Activated CD4-positive, alpha-beta T cell treated with anti-CD3 and anti-CD28 coated beads, Interleukin-2, amount 50 U/mL, for 1 hour (primary cell): ENCODE measurements around the gene ITGB2.
"Not testable (repeated sequence)": the region's sequence is repeated elsewhere in the genome, so short reads cannot be mapped to it uniquely, and the experiment has no call there.

Experiments used
- DNase-seq: peaks from one replicate; pipeline ENCODE4 v3.0.0-alpha.2; 2020

Gene ITGB2

DNA sequence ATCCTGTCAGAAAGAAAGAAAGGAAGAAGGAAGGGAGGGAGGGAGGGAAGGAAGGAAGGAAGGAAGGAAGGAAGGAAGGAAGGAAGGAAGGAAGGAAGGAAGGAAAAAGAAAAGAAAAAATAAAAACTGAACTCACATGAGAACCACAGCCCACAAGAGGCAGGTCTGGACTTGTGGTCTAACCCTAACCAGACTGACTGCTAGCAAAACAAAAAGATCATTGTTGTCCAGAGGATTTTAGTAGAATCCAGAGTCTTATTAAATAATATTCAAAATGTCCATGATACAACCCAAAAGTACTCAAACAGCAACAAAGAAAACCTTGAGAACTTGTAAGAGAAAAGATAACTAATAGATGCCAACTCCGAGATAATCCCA, 4.7 kb upstream of the ITGB2 start:
- no peak for DNase-seq

DNA sequence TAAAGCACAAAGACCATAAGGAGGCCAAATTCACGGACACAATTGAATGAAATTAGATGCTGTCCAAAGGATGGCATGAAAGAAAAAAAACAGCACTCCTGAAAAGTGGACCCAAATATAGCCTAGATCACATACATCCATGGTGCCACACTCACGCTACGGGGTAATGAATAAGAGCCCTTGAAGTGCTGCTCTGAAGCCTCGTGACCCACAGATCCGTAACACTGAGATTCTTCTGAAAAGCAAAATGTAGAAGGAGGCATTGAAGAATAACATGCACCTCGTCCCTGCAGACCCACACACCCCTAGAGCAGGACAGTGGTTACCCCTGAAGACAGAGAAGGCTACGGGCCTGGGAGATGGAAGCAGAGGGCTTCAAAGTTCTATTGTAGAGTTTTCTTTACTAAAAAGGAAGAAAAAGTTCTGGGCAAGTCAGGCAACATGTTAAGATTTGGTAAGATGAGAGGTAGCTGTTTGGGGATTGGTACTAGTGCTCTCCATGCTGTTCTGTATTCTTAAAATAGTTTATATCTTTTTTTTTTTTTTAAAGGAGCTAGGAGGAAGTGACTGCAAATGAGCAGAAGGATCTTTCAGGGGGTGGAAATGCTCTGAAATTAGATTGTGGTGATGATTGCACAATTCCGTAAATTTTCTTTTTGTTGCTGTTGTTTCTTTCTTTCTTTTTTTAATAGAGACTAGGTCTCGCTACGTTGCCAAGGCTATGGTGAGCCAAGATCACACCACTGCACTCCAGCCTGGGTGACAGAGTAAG, 4.1 kb upstream of the ITGB2 start:
- DNase-seq, result no peak

DNA sequence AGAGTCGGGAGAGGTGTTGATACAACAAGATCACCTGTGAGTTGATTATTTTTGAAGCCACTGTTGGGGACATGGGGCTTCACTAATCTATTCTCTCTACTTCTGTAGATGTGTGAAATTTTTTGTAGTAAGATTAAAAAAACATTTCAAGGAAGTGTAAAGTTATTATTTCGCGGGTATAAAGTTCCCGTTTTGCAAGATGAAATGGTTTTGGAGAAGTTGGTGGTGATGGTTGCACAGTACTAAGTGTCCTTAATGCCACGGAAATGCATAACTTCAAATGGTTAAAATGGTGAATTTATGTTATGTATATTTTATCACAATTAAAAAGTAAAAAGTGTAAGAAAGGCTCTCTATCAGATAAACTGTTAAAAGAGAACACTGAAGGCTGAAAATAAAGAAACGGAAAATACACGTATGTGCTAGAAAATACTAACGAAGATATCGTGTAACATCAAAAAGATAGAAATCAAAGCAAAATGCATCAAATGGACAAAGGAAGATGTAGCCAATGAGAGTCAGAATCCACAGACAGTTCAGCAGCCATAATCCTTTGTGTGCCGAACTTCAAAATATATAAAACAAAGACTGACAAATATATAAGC, 2.9 kb upstream of the ITGB2 start:
- no peak for DNase-seq

DNA sequence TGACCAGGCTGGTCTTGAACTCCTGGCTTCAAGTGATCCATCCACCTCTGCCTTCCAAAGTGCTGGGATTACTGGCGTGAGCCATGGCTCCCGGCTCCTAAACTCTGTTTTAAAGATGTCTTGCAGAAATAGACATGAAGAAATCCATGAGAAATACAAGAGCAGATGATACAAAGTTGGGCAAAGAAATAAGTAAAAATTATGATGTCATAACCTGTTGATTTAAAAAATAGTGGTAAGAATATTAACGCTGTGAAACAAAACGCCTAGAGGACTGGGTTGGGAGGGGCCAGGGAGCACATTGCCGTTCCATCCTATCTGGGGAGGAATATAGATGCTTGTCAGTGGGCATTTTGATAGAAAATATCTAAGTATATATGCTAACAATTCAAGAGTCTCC, 1.2 kb upstream of the ITGB2 start:
- no peak for DNase-seq

DNA sequence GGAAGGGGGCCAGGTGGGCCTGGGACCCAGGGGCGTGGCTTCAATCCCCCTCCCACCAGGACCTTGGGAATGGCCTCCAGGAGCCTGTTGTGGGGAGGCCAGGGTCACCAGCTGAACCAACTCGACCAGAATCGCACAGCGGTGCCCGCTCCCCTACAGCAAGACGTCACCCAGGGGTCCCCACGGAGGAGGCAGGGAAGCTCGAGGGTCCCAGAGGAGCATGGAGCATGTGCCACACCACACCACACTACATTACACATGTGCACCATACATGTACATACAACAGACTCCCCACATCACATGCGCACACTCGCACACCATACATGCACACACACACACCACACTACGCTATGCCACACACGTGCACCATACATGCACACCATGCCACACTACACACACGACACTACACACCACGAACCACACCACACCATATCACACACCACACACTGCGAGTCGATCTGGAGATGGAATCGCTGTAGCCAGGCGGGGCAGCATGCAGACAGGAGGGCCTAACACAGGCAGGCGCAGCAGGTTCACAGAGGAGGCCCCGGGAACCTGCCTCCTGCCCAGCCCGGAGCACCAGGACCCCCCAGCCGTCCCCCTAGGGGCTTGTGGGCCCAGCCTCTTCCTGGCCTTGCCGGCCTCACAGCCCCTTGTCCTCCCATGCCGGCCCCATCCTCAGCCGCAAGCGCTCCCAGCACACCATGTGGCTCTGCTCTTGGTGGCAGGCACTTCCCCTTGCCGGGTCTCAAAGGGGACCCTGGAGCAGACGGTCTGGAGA, 596 bp downstream of the ITGB2 start:
- DNase-seq, result no peak

DNA sequence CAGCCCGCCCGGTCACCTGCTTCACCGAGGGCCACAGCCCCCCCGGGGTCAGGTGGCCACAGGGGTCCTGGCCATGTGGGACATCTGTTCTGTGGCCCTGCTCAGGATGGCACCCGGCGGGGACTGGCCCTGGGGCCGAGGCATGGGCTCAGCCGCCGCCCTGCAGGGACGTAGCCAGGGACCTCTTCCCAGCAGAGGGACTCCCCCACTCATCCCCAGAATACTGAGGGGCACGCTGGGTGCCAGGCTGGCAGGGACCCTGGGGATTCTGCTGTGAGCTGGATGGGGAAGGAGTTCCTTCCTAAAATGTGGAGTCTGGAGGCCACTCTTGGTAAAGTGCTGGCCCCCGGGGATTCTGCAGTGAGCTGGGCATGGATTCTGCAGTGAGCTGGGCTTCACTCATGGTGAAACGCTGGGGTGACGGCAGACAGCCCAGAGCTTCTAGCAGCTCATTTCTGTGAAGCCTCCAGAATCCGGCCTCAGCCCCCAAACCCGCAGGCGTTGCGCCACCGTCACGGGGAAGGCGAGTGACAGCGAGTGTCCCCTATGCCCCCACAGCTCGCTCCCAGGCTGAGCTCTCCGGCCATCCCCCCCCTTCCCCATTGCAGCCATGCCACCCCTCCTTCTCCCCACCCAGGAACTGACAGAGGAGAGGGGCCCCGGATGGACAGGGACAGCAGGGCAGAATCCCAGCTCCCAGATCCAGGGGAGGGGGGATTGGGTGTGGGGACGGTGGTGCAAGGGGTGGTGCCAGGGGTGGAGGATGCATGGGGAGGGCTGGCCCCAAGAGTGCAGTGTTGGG, 1.4 kb downstream of the ITGB2 start:
- DNase-seq, result no peak

DNA sequence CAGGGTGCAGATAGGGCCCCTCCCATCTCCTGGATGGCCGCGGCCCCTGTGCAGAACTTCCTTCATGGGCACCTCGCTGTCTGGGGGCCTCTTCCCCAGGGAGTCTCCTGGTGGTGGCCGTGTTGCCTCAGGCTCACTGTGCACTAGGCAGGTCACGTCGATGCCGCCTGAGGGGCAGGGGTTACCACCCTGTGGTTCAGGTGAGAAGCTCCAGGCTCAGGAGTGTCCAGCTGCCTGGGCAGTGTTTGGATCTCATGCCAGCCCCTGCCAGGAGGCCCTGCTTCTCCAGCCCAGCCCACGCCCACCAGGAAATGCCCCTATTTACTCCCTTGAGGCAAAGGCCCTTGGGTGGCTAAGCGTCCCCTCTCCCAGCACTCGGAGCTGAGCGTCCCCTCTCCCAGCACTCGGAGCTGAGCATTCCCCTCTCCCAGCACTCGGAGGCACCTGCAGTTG, 2.1 kb downstream of the ITGB2 start:
- no peak for DNase-seq

DNA sequence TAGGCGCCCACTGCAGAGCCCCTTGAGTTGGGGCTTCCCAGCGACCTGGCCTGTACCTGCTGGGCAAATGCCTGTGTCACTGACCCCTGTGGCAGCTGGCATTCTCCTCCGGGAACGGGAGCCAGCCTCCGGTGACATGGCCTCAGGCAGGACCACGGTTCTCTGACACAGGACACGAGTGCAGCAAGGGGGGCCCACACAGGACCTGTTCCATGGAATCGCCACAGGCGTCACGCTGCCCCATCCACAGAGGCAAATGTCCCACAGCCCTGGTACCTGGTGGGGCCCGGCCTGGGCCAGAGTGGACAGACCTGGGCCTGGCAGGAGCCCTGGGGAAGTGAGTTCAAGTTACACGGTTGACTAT, 2.6 kb downstream of the ITGB2 start:
- DNase-seq, result no peak

DNA sequence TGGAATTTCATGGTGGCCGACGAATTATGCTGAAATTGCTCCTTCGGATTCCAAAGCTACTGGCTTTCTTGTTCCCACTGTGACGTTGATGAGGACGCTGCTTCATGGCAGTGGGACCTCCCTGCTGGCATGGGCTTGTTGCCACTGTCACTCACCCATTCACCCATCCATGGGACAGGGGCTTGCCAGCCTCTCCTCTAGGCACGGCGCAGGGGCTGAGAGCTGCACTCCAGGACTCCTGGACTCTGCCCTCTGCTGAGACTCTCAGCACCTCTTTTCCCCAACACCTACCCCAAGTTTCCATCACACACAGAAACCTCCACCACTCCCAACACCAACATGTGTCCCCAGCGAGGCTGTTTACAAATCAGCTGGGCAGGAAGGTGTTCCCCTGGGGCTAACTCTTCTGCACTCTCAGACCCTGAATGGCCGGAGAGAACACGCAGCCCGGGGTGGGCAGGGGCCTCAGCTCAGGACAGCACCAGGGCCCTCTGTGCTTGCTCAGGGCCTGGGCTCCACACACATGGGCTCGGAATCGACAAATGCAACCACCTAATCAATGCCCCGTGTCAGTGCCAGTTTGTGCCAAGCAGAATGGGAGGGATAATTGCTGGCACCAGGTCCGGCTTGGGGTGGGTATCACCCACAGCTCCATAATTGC, 3.1 kb downstream of the ITGB2 start:
- DNase-seq, result no peak

DNA sequence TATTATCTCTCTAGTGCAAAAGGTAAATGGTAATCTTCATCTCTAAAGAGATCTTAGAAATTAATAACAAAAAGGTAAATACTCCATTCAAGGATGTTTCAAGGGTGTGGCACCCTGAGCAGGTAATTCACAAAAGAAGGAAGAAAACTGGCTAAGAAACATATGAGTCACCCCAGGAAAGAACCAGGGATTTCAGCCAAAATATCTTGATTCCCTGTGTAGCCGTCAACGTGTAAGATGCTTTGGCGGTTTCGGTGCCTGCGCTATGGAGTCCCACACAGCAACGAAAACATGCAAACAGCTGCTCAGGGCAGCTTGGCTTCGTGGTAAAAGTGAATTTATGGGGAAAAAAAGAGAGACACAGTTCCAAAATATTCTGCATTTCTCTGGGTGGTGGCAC, 3.7 kb downstream of the ITGB2 start:
- no peak for DNase-seq

DNA sequence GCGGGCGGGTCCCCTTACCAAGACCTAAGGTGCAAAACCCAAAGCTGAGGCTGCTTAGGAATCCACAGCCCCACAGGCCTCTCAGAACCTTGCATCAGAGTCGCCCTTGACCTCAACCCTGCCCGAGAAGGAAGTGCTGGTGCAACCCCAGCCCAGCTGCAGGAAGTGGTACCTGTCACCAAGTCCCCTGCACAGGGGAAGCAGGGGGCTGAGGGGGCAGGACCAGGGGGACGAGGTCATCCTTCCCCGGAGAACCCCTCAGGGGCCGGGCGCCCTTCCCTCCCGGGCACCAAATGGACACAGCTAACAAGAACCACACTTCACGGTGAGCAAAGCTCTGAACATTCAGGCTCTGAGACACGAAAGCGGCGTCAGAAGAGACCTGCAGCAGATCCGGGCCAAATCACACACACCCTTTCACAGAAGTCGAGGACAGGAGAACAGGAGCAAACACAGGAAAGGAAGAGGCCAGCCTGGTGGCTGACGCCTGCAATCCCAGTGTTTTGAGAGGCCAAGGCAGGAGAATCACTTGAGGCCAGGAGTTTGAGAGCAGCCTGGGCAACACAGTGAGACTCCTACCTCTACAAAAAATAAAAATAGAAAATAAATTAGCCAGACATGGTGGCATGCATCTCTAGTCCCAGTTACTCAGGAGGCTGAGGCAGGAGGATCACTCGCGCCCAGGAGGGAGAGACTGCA, 6.4 kb downstream of the ITGB2 start:
- peak; percentile 32 for DNase-seq

DNA sequence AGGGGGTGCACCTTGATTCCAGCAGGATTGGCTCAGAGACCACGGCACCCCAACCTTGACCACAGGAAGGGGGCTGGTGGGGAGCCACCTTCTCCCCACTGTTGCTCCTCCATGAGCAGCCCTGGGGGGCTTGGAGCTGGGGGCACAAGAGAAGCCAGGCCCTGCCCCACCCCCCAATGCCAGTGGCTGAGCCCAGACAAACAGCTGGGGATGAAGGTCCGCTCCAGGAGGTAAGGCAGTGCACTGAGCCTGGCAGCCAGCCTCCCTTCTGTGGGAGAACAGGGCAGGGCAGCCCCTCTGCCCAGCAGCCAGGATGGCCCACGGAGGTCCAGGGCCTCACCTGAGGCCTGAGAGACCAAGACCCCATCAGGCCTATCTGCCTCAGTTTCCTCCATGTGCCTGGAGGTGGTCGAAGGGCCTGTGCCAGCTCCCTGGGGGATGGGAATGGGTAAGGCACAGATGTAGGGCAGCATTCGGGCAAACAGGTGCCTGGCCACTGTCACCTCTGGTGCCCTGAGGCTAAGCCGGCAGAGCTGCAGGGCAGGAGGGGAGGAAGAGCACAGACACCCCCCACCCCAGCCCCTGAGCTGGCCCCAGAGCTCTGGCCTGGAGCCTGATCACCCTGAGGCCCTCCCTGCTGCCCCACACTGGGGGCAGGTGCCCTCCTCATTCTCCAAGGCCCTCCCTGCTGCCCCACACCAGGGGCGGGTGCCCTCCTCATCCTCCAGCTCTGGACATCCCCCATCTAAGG, 7.1 kb downstream of the ITGB2 start:
- DNase-seq, result no peak

DNA sequence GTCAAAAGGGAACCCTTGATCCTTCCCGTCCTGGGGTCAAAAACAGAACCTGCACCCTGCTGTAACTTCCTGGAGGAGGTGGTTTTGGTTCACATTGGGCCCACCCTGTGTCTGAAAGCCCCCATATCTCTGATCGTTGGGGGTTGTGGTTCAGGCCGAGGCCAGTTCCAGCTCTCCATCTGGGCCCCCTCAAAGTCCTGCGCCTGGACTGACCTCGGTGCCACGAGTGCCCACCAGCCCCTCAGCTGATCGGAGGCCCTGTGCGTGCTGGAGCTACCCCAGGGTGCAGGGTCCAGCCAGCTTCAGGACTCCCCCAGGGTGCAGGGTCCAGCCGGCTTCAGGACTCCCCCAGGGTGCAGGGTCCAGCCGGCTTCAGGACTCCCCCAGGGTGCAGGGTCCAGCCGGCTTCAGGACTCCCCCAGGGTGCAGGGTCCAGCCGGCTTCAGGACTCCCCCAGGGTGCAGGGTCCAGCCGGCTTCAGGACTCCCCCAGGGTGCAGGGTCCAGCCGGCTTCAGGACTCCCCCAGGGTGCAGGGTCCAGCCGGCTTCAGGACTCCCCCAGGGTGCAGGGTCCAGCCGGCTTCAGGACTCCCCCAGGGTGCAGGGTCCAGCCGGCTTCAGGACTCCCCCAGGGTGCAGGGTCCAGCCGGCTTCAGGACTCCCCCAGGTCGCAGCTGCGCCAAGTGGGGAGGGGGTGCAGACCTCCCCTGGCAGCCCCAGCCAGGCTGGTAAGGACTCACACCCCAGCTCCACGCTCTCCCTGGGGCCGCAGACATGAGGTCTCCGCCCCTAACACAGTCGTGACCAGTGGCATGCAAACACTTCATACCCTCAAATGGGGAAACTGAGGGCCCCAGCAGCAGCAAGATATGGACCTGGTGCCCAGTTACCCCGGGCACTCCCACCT, 7.9 kb downstream of the ITGB2 start:
- DNase-seq, result not testable (repeated sequence)

DNA sequence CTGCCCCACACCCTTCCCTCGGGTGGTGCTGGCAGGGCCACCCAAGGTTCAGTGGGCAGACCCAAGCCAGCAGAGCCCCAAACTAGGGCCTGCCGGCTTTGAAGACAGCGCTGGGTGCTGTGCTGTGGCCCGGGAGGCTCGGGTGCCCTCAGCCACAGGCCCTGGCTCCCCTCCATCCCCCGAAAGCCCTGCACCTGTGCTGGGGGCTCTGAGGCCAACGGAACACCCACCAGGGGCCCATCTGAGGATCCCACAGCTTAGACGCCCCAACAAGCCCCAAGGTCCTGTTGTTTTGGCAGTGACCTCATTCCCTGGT, 8.6 kb downstream of the ITGB2 start:
- no peak for DNase-seq

DNA sequence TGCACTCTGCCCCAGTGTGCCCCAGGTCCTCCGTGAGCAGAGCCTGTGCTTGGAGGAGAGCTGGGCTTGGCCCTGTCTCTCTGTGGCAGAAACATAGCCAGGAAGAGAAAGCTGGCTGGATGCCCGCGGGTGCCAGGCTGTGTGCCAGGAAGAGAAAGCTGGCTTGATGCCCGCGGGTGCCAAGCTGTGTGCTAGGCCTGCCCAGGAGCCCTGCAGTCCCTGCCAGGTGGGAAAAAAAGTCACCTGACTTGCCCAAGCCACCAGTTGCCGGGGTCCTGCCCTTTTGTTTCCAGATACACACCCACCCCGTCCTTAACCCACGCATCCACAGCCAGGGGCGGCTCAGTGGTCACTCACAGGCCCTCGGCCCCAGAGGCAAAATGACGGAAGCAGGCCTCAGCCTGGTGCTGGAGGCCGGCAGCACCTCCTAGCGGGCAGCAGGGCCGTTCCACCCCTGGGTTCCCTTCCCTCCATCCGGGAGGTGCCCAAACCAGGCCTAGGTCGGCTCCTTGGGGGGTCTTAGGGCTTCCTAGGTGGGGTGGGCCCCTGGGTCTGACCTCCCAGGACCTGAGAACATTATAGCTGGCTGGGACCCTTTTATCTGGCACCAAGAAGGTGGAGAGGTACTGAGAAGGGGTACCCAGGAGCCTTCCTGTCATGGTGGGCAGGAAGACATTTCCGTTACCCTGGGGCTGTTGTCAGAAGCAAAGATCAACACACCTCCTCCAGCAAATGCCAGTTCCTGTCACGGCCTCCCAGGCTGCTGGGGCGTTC, 9.1 kb downstream of the ITGB2 start:
- peak; percentile 57 for DNase-seq

DNA sequence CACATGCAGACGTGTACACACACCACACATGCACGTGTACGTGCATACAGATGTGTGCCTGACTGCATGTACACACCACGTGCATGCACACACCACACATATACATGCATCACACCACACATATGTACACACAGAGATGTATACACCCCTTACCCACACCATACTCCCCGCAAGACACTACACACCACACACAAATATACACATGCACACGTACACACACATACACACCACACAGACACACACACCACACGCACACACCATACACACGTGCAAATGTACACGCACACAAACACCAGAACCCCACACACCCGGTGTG, 9.7 kb downstream of the ITGB2 start:
- no peak for DNase-seq

DNA sequence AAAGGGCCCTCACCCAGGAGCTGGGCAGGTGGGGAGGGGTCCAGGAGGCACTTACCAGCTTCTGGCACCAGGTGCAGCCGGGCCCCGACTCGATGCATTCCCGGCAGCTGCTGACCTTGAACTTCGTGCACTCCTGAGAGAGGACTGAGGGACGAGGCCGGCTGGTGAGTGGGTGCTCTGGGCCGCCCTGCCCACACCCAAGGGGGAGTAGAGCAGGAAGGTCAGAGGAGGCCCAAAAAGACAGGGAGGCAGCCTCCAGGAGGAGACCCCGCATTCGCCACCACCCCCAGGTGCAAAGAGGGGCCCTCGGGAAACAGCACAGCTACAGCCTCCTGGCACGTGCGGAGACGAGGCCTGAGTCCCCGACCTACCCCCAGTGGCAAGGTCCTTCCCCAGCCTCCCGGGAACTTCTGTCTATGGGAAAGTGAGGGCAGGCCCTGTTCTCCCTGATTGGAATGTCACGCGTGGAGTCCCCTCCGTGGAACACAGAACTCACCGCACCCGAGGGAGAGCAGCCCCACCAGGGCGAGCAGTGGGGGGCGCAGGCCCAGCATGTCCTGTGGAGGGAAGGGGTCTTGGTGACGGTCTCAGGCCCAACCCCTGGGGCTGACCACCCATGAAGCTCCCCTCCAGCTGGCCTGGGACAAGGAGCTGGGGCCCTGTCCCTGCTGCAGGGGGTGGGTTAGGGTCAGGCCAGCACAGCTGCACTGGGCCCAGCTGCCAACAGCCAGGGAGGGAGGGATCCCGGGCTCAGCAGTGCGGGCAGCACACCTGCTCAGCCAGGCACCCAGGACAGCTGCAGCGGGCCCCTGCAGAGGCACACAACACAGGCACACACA, 10.3 kb downstream of the ITGB2 start:
- DNase-seq, result no peak

DNA sequence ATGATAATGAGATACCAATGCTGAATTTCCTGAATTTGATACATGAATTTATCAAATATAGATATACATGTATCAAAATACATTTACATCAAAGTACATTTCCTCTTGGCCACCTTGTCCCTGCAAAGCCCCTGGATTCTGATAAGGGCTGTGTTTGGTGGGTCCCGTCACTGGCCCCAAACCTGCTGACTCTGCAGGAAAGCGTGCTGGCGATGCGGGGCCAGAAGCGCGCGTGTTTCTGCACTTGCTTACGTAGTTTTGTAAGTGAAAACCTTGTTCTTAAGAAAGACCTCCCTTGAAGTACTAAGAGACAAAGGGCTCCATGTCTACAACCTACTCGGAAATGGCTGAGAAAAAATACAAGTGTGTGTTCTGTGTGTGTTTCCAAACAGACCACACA, 11.0 kb downstream of the ITGB2 start:
- DNase-seq, result no peak

DNA sequence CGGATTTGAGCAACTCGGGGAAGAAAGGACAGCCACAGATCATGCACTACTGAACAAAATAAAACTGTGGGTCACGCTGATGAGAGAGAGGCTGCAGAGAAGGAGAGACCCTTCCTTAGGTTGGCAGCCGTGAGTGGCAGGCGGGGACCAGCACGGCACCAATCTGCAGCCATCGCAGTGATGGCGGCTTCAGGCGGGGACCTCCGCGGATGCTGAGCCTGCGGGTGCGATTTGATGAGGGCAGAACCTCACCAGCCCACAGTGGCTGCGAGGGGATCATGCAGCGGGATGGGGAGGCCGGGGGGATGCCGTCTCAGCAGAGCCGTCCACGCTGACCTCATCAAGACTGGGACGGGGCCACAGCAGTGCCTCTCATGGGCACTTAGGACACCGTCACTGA, 11.8 kb downstream of the ITGB2 start:
- DNase-seq, result no peak
